Left ventricle myocardium inferior (tissue), 1 donor: ENCODE data around the gene DBH. TPM values are rescaled to one million over a fixed set of nuclear protein-coding genes. Genes with fewer than 3 reads are reported as not detected.

Experiments used
- DNase-seq: peaks from one replicate; pipeline ENCODE4 v3.0.0-alpha.2; 2020
- H3K27ac ChIP-seq: fragments of 200-600 bp; replicated peaks from 2 replicates; pipeline ENCODE4 v1.8.0; 2021
- H3K27me3 ChIP-seq: fragments of 200-600 bp; 2 replicates; pipeline ENCODE4 v1.8.0; 2021; ENCODE audit warnings: low read depth
- H3K36me3 ChIP-seq: fragments of 200-600 bp; 2 replicates; pipeline ENCODE4 v1.8.0; 2021
- H3K4me1 ChIP-seq: fragments of 200-600 bp; 2 replicates; pipeline ENCODE4 v1.8.0; 2021
- H3K4me3 ChIP-seq: fragments of 200-600 bp; 2 replicates; pipeline ENCODE4 v1.8.0; 2021; ENCODE audit warnings: mild to moderate bottlenecking, moderate library complexity
- H3K9me3 ChIP-seq: fragments of 200-600 bp; replicated peaks from 2 replicates; pipeline ENCODE4 v1.8.0; 2021
- intact Hi-C: fragments of 100-400 bp; cut with micrococcal nuclease; formaldehyde crosslinking; loops from one replicate; pipeline ENCODE4 v1.11.0; 2022
- total RNA-seq: library from RNA; stranded (reverse); fragmentation: NEBNext Ultra II Directional; extraction: Animal tissue kit (Norgen Biotek cat#: 25700); gene quantifications from one replicate; pipeline ENCODE4 v1.2.1, GENCODE V29; 2021
- TF ChIP-seq, protein P1 (sequence below): fragments of 200-600 bp; IDR thresholded peaks from 2 replicates; pipeline ENCODE4 v1.8.0; 2021; ENCODE audit warnings: antibody characterized with exemption, mild to moderate bottlenecking, borderline replicate concordance
- donor health status: DM: no; HTN: yes; CAD: no; lungs with severe emphysema.

DBH gene
- total RNA-seq, 1 donor from 2014 or later = not detected

DNA sequence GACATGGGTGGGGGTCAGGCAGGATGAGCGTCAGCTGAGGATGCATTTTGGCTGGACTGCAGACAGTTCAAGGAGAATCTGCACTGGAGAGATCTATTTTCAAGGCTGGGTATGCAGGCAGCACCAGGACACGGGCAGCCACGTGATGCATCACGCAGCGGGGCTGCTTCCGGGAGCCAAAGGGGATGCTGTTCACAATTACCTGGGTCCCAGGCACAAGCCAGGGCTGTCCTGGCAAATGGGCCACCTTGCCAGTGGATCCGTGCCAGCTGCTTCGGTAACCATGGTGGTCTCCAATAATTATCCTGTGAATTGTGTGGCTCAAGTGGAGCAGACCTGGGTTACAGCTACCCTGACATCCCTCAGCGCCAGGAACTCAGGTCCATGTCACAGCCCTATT, 17.5 kb downstream of the DBH start:
- Histone ChIP-seq H3K27me3 (peaks cover 96% of the 10 kb centered on the region), H3K4me1 (peaks cover 7% of the 10 kb centered on the region), H3K9me3 (no peaks in the 10 kb centered on the region), H3K4me3 (no peak overlapping the region), H3K36me3 (no peaks in the 10 kb centered on the region), H3K27ac (no peak overlapping the region)
- DNase-seq = no peak
- intact Hi-C loops = no loop called here
- TF ChIP-seq, protein P1, sequence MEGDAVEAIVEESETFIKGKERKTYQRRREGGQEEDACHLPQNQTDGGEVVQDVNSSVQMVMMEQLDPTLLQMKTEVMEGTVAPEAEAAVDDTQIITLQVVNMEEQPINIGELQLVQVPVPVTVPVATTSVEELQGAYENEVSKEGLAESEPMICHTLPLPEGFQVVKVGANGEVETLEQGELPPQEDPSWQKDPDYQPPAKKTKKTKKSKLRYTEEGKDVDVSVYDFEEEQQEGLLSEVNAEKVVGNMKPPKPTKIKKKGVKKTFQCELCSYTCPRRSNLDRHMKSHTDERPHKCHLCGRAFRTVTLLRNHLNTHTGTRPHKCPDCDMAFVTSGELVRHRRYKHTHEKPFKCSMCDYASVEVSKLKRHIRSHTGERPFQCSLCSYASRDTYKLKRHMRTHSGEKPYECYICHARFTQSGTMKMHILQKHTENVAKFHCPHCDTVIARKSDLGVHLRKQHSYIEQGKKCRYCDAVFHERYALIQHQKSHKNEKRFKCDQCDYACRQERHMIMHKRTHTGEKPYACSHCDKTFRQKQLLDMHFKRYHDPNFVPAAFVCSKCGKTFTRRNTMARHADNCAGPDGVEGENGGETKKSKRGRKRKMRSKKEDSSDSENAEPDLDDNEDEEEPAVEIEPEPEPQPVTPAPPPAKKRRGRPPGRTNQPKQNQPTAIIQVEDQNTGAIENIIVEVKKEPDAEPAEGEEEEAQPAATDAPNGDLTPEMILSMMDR = no peak

DNA sequence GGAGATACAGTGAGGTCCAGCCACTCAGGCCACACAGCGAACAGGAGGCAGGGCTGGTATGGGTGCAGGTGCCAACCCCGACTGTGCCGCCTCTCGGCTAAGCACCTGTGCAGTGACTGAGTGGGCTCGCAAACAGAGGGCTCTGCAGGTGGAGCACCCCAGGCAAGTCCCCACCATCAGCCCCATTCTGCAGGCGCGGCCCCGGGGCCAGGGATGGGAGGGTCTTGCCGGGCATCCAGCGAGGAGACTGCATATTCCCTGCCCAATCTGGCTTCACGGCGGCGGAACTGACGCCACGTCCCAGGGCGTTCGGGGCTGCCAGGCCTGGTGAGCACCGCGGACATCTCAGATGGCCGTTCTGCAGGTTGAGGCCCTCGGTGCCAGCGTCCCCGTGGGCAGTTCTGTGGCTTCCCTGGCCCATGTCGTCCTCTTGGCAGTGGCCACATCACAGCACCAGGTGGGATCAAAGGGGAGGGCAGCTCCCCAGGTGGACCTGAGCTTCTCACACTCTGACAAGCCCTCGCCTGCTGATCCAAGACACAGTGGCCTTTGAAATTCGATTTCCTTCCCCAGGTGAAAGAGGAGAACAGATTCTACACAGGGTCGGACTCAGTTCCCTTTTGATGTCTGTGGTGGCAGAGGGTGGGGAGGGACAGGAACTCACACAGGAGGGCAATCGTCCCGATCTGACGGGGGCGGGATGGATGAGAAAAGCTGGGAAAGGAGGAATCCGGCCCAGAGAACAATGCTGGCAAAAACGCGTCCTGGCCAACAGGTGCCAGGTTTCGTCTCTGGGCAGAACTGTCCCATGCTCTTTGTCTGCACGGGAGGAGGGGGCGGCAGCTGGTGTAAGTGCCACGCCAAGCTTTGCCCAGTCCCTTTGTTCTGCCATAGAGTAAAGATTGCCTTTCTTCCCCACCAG, 18.8 kb downstream of the DBH start:
- Histone ChIP-seq H3K9me3 (no peaks in the 10 kb centered on the region), H3K4me3 (no peak overlapping the region), H3K27ac (no peak overlapping the region), H3K36me3 (no peaks in the 10 kb centered on the region), H3K4me1 (peaks cover 18% of the 10 kb centered on the region), H3K27me3 (peaks cover 96% of the 10 kb centered on the region)
- DNase-seq = no peak
- TF ChIP-seq, protein P1 = no peak
- intact Hi-C loops = no loop called here

DNA sequence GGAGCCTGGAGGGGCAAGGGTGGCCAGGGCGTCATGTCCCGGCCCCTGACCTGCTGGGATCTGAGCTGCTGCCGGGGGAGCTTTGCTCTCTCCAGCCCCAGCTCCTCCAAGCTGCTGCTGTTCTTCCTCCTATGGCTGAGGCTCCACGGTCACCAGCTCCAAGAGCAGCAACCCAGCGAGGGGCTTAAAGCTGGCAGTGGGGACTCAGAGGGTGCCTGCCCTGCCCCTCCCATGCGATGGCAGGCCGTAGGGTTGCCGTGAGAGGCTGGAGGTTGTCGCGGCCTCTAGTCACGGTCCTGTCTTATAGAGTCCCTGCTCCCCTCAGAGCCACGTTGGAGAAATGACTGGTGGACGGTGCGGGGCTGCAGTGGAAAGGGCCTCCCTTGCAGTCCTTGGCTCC, 19.5 kb downstream of the DBH start:
- Histone ChIP-seq H3K27me3 (peaks cover 97% of the 10 kb centered on the region), H3K36me3 (no peaks in the 10 kb centered on the region), H3K9me3 (no peaks in the 10 kb centered on the region), H3K4me1 (peaks cover 18% of the 10 kb centered on the region), H3K4me3 (no peak overlapping the region), H3K27ac (no peak overlapping the region)
- no peak for DNase-seq
- intact Hi-C loops = no loop called here
- TF ChIP-seq, protein P1 = no peak

DNA sequence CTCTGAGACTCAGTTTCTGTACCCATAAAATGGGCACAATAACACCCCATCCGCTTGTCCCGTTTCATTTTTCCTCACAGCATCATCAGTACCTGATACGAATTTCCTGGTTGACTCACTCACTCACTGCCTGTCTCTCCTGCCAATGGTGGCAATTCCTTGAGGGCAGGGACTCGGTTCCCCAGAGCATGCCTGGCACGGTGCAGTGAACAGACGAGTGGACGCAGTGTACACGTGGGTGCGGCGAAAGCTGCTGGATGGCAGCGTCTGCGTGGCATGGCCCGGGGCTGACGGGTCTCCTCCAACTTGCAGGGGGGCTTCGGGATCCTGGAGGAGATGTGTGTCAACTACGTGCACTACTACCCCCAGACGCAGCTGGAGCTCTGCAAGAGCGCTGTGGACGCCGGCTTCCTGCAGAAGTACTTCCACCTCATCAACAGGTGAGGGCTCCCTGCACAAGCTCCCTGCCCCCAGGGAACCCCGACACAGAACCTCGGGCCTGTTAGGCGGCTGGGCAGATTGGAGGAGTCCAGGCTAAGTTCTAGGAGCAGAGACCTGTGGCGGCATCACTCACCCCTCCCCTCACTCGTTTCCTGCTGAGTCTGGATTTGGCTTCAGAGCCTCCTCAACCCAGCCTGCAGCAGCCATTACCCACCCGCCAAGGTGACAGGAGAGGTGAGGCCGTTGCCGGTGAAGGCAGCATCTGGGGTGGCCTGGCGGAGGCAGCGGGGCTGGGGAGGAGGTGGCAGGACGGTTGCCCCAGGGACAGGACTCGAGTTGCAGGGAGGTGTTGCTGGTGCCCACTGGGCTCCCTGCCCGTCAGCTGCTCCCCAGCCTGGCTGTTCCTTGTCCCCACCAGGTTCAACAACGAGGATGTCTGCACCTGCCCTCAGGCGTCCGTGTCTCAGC, 20.3 kb downstream of the DBH start:
- H3K27me3 ChIP-seq = peaks cover 97% of the 10 kb centered on the region
- no peak for DNase-seq
- no peaks in the 10 kb centered on the region for H3K9me3 ChIP-seq
- H3K4me1 ChIP-seq = peaks cover 18% of the 10 kb centered on the region
- no peaks in the 10 kb centered on the region for H3K36me3 ChIP-seq
- H3K4me3 ChIP-seq = no peak overlapping the region
- H3K27ac ChIP-seq = no peak overlapping the region
- TF ChIP-seq, protein P1 = no peak
- intact Hi-C loops = no loop called here

DNA sequence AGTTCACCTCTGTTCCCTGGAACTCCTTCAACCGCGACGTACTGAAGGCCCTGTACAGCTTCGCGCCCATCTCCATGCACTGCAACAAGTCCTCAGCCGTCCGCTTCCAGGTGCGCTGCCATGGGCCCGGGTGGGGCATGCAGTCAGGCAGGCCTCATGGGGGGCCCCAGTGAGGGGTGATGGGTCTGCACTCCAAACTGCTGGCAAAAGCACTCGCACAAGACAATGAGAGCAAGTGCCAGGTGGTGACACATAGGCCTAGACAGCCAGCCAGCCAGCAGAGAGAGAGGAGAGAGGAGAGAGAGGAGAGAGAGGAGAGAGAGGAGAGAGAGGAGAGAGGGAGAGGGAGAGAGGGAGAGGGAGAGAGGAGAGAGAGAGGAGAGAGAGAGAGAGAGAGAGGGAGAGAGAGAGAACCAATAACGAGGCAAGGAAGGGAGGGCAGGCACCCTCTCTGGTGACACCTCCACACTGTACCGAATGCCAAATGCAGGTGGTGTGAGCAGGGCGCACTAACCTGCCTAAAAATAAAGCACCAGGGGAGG, 21.0 kb downstream of the DBH start:
- Histone ChIP-seq H3K9me3 (no peaks in the 10 kb centered on the region), H3K36me3 (no peaks in the 10 kb centered on the region), H3K27me3 (peaks cover 97% of the 10 kb centered on the region), H3K4me3 (no peak overlapping the region), H3K27ac (no peak overlapping the region), H3K4me1 (peaks cover 18% of the 10 kb centered on the region)
- intact Hi-C loops = no loop called here
- TF ChIP-seq, protein P1 = no peak
- no peak for DNase-seq
